Adrenal gland (tissue), 12 donors: ENCODE measurements around the gene PFKP. TPM values are rescaled to one million over a fixed set of nuclear protein-coding genes. Genes with fewer than 3 reads are reported as not detected.

Experiments used
- DNase-seq, 7 donors: peaks; one replicate each; pipeline ENCODE4 v3.0.0-alpha.2; 2019 to 2020
- H3K27ac ChIP-seq, 5 donors: fragments of 200-600 bp; sonication (generic) in 4 of 5; 1 replicate in 3 of 5; 2 replicates in 2 of 5; pipeline versions ENCODE4 v1.5.1 to v1.8.0; 2016 to 2020; ENCODE audit warnings: mild to moderate bottlenecking in 1 of 5
- H3K27me3 ChIP-seq: fragments of 200-600 bp; 2 replicates; pipeline ENCODE4 v1.8.0; 2021
- H3K36me3 ChIP-seq, 2 donors: fragments of 200-600 bp; replicated peaks in 1 of 2; 1 replicate in 1 of 2; 2 replicates in 1 of 2; pipeline versions ENCODE4 v1.5.1 to v1.8.0; 2018 to 2022
- H3K4me1 ChIP-seq, 2 donors: fragments of 200-600 bp; replicated peaks in 1 of 2; 1 replicate in 1 of 2; 2 replicates in 1 of 2; pipeline versions ENCODE4 v1.5.1 to v1.8.0; 2018 to 2021
- H3K4me3 ChIP-seq, 4 donors: fragments of 200-600 bp; sonication (generic) in 3 of 4; one replicate each; pipeline ENCODE4 v1.5.1; 2016 to 2018
- H3K9me3 ChIP-seq, 3 donors: fragments of 200-600 bp; sonication (generic) in 1 of 3; replicated peaks in 1 of 3; 1 replicate in 2 of 3; 2 replicates in 1 of 3; pipeline versions ENCODE4 v1.5.1 to v1.8.0; 2016 to 2021
- POLR2A ChIP-seq, 2 donors: fragments of 450-650 bp; IDR thresholded peaks; one replicate each; pipeline ENCODE4 v1.6.1; 2017; ENCODE audit warnings: antibody characterized with exemption in 2 of 2, mild to moderate bottlenecking in 2 of 2, moderate library complexity in 1 of 2
- WGBS, 4 donors: extraction: QIAGEN DNeasy Blood & Tissue Kit in 2 of 4; methylation state at CpG; one replicate each; pipeline versions ENCODE4 v1.1.5 to v1.1.7; 2013 to 2017; 5-methylcytosine and 5-hydroxymethylcytosine counted together
- intact Hi-C, 2 donors: fragments of 100-400 bp; cut with DNase I; formaldehyde crosslinking; loops; one replicate each; pipeline versions ENCODE4 v1.14.1 to v1.15.0; 2022 to 2023
- polyA plus RNA-seq, 3 donors: library from polyadenylated mRNA; stranded (reverse); fragments of 200-250 nt in 2 of 3; fragments of 350-450 nt in 1 of 3; fragmentation: Illumina TruSeq in 1 of 3; extraction: RNeasy Lipid Tissue Mini Kit (QIAGEN cat#74804) in 1 of 3; gene quantifications; one replicate each; pipeline ENCODE4 v1.2.3, GENCODE V29; 2013 to 2014
- total RNA-seq, 9 donors: library from RNA; depleted of rRNA in 4 of 9; stranded (reverse); fragments of >200 nt in 4 of 9; fragments of 120-200 nt in 1 of 9; fragmentation: NEBNext Ultra II Directional in 1 of 9; extraction: Animal tissue kit (Norgen Biotek cat#: 25700) in 1 of 9; gene quantifications; one replicate each; pipeline versions ENCODE4 v1.1.0 to v1.2.4, GENCODE V29; 2013 to 2023
- TF ChIP-seq, protein P1 (sequence below), 6 experiments: fragments of 450-650 bp in 4 of 6; fragments of 200-600 bp in 2 of 6; sonication (generic) in 1 of 6; IDR thresholded peaks; 1 replicate in 5 of 6; 2 replicates in 1 of 6; pipeline versions ENCODE4 v1.5.1 to v1.8.0; 2016 to 2021; ENCODE audit warnings: antibody characterized with exemption in 6 of 6, mild to moderate bottlenecking in 2 of 6, moderate library complexity in 1 of 6
- donor health status: healthy with polysubstance abuse.
- donor health status: Bipolar disorder and iron deficiency.
- donor health status: DM: yes; HTN: yes; CAD: no.
- donor health status: DM: no; HTN: no; CAD: no.
- donor health status: DM: no; HTN: no; CAD: no.
- donor health status: DM: yes; HTN: yes; CAD: no.

The PFKP gene
- total and polyA plus RNA-seq, 12 donors, result 4.6 to 46.6 (median 16.4) TPM

DNA sequence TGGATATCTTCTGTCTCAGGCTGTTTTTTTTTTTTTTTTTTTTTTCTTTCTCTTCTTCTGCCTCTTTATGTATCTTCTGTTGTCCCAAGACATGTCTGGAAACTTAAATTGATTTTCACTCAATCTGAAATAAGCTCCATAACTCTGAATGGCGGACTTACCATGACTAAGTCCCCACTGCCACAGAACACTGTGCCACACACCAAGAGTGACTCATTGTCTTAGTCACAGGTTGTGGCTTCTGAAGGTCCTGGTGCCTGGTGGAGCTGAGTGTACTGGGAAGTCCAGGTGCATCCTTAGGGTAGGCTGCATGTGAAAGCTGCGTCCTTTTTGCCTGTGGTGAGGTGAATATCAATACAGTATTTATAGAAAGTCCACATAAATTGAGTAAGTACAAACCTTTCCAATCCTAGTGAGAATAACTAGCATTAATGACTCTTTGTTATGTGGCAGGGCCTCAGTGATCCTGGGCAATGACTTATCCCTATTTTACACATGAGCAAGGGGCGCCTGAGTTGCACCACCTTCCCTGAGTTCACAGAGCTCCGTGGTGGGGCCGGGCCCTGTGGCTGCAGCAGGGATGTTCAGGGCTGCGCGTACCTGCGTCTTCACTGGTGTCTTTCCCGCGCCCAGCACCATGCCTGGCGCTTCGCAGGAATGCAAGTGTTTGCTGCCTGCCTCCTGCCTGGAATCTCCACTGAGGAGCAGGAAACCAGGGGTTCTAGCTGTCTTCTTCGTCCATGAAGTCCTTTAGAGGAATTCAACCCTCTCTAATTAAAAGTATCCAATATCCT is 4.3 kb downstream of the PFKP start:
- Histone ChIP-seq H3K36me3 (no peaks in the 10 kb centered on the region), H3K4me3 (no peak overlapping the region), H3K27me3 (no peaks in the 10 kb centered on the region), H3K27ac (no peak overlapping the region), H3K9me3 (no peaks in the 10 kb centered on the region), H3K4me1 (peaks cover 8 to 9% of the 10 kb centered on the region in 2 donors)
- WGBS, 4 donors, result 91 to 96% (median 94%) methylated on average over 13 of the region's 13 CpGs
- peak in 2 of 7 donors; percentile 35 to 36 for DNase-seq
- TF ChIP-seq, protein P1, sequence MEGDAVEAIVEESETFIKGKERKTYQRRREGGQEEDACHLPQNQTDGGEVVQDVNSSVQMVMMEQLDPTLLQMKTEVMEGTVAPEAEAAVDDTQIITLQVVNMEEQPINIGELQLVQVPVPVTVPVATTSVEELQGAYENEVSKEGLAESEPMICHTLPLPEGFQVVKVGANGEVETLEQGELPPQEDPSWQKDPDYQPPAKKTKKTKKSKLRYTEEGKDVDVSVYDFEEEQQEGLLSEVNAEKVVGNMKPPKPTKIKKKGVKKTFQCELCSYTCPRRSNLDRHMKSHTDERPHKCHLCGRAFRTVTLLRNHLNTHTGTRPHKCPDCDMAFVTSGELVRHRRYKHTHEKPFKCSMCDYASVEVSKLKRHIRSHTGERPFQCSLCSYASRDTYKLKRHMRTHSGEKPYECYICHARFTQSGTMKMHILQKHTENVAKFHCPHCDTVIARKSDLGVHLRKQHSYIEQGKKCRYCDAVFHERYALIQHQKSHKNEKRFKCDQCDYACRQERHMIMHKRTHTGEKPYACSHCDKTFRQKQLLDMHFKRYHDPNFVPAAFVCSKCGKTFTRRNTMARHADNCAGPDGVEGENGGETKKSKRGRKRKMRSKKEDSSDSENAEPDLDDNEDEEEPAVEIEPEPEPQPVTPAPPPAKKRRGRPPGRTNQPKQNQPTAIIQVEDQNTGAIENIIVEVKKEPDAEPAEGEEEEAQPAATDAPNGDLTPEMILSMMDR (IDR thresholded peaks at IDR 0.05), result no peak
- no peak for TF ChIP-seq POLR2A (IDR thresholded peaks at IDR 0.05)
- intact Hi-C loops, result no loop called here

DNA sequence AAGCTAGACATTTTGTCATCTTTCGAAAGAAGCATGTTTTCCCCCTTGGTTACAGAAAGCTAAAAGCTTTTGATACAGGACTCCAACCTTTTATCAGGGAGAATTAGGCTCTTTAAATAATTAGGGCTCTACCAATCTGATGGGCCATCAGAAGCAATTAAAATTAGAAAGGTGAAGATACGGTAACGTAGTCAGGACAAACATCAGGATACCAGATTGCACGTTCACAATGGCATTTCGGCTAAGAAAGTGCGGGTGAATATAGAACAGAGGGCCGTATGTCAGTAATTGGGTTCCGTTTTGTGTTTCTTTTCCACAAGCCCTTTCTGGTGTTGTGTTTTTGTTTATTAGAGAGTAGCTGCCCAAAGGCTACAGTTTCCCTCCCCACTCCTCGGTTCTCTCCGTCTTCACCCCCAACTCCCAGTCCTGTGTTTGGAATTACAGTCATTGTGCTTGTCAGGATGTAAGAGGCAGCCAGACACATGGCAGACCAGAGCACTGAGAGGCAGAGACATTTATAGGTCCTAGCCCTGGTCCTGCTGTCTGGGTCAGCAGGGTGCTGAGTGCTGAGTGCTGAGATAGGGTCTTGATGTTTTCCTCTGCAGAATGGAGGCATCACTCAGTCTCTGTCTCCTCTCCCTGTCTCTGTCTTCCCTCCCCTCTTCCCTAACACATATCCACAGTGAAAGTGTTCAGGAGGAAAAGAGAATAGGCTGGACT is 5.5 kb downstream of the PFKP start:
- H3K27ac ChIP-seq, result no peak overlapping the region
- 90 to 94% (median 92%) methylated on average over 10 of the region's 10 CpGs for WGBS, 4 donors

GRCh38 chr10:3074145-3074665 is 6.9 kb downstream of the PFKP start:
- Histone ChIP-seq H3K27me3 (no peaks in the 10 kb centered on the region), H3K4me1 (no peaks in the 10 kb centered on the region), H3K9me3 (no peaks in the 10 kb centered on the region), H3K36me3 (no peaks in the 10 kb centered on the region), H3K27ac (no peak overlapping the region), H3K4me3 (no peak overlapping the region)
- TF ChIP-seq, protein P1 (IDR thresholded peaks at IDR 0.05), result no peak
- no peak for TF ChIP-seq POLR2A (IDR thresholded peaks at IDR 0.05)
- intact Hi-C loops, result no loop called here
- peak in 2 of 7 donors; percentile 42 to 48 for DNase-seq
- WGBS, 4 donors, result 74 to 98% (median 80%) methylated on average over 4 to 7 of the region's 7 CpGs

More for the DNA sequence above, 5.5 kb downstream of the PFKP start:
- H3K36me3 ChIP-seq, result no peaks in the 10 kb centered on the region
- H3K27me3 ChIP-seq, result no peaks in the 10 kb centered on the region
- intact Hi-C loops, result no loop called here
- peaks cover 0 to 5% of the 10 kb centered on the region in 2 donors for H3K4me1 ChIP-seq
- DNase-seq, result no peak
- no peaks in the 10 kb centered on the region for H3K9me3 ChIP-seq
- no peak overlapping the region for H3K4me3 ChIP-seq
- TF ChIP-seq, protein P1 (IDR thresholded peaks at IDR 0.05), result no peak
- no peak for TF ChIP-seq POLR2A (IDR thresholded peaks at IDR 0.05)

DNA sequence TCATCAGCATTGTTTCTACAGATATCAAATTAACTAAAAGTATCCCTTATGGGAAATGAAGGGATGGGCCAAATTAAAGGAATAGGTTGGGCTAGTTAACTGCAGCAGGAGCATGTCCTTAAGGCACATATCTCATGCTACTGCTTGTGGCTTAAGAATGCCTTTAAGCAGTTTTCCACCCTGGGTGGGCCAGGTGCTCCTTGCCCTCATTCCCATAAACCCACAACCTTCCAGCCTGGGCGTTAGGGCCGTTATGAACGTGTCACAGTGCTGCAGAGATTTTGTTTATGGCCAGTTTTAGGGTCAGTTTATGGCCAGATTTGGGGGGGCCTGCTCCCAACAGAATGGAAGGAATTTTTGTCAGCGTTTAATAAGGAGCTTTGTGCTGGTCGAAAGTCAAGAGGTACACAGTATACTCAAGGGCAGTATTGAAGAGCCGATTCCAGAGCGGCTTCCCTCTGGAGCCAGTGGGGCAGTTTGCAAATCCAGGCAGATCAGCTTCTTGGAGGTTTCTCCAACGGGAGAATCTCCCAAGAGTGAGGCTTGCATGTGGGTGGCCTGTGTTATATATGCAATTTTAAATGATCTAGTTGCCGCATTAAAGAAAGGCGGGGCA is 7.7 kb downstream of the PFKP start:
- no peaks in the 10 kb centered on the region for H3K36me3 ChIP-seq
- H3K27me3 ChIP-seq, result no peaks in the 10 kb centered on the region
- no peak overlapping the region for H3K27ac ChIP-seq
- H3K9me3 ChIP-seq, result no peaks in the 10 kb centered on the region
- H3K4me1 ChIP-seq, result no peaks in the 10 kb centered on the region
- intact Hi-C loops, result no loop called here
- WGBS, 4 donors, result 83 to 93% (median 87%) methylated on average over 10 of the region's 10 CpGs
- no peak overlapping the region for H3K4me3 ChIP-seq
- TF ChIP-seq, protein P1 (IDR thresholded peaks at IDR 0.05), result no peak
- TF ChIP-seq POLR2A (IDR thresholded peaks at IDR 0.05), result no peak
- DNase-seq, result no peak
